GM12874 (cell line): Measurements from ENCODE around the gene DHDH.

Experiments used
- CTCF ChIP-seq: IDR thresholded peaks from 2 replicates; pipeline ENCODE4 v1.5.1; 2011; ENCODE audit warnings: low read depth, mild to moderate bottlenecking, control low read depth, low read length, moderate library complexity; ENCODE audit not compliant: insufficient read depth

DHDH gene

GRCh38 chr19:48986211-48986610 is 52.7 kb downstream of the DHDH start:
- TF ChIP-seq CTCF, result no peak

GRCh38 chr19:48987323-48987722 is 53.8 kb downstream of the DHDH start:
- TF ChIP-seq CTCF, result no peak

GRCh38 chr19:48988286-48988685 is 54.8 kb downstream of the DHDH start:
- TF ChIP-seq CTCF, result no peak

- no peak for TF ChIP-seq CTCF
Observed at GRCh38 chr19:48988860-48989259, 55.4 kb downstream of the DHDH start.

GRCh38 chr19:48989701-48990291 is 56.3 kb downstream of the DHDH start:
- TF ChIP-seq CTCF, result no peak

- no peak for TF ChIP-seq CTCF
Observed at GRCh38 chr19:48990400-48990799, 56.9 kb downstream of the DHDH start.

GRCh38 chr19:48991011-48991609 is 57.6 kb downstream of the DHDH start:
- TF ChIP-seq CTCF, result no peak
